IMR-90 (cell line): ENCODE data around the gene BRD1. TPM values are rescaled to one million over a fixed set of nuclear protein-coding genes. Genes with fewer than 3 reads are reported as not detected.

Experiments
- ATAC-seq: fragments of 200-7000 bp; cut with Tn5 transposase; 2 replicates; pipeline ENCODE4 v1.9.1; 2020; ENCODE audit warnings: low read depth, mild to moderate bottlenecking, moderate library complexity
- BruUV-seq: library from RNA; stranded (reverse); fragments of 400-500 nt; replicated peaks from 2 replicates; lab custom pipeline; 2021; lab: Mats Ljungman, UMichigan
- CTCF ChIA-PET: fragments of 300-600 bp; formaldehyde crosslinking; extraction: SDS; loops from one replicate; lab custom pipeline; 2021; ENCODE audit warnings: antibody characterized with exemption; lab: Yijun Ruan, JAX
- POLR2A ChIA-PET: fragments of 300-600 bp; sonication (Branson Sonifier 250); formaldehyde crosslinking; loops from one replicate; lab custom pipeline; 2022; ENCODE audit warnings: antibody characterized with exemption; ENCODE audit not compliant: unreplicated experiment; lab: Charles Lee
- DNase-seq: peaks from one replicate; pipeline ENCODE4 v3.0.0; 2013
- H2AFZ ChIP-seq: replicated peaks from 2 replicates; pipeline ENCODE3; 2013; ENCODE audit warnings: low read length, mild to moderate bottlenecking; ENCODE audit not compliant: poor library complexity
- H2AK5ac ChIP-seq: 2 replicates; pipeline ENCODE4 v1.6.1; 2013; ENCODE audit warnings: low read depth, low read length, inconsistent platforms
- H2AK9ac ChIP-seq: replicated peaks from 2 replicates; pipeline ENCODE3; 2013; ENCODE audit warnings: mild to moderate bottlenecking, low read depth, low read length, moderate library complexity; ENCODE audit not compliant: poor library complexity
- H2BK120ac ChIP-seq: 2 replicates; pipeline ENCODE4 v1.6.1; 2013; ENCODE audit warnings: low read depth, low read length, inconsistent platforms
- H2BK15ac ChIP-seq: 3 replicates; pipeline ENCODE4 v1.6.1; 2013; ENCODE audit warnings: low read depth, low read length, inconsistent platforms
- H2BK20ac ChIP-seq: 2 replicates; pipeline ENCODE4 v1.6.1; 2013; ENCODE audit warnings: low read depth, mild to moderate bottlenecking, inconsistent platforms, low read length, moderate library complexity
- H2BK5ac ChIP-seq: 2 replicates; pipeline ENCODE4 v1.6.1; 2013; ENCODE audit warnings: mild to moderate bottlenecking, low read depth, low read length, inconsistent platforms; ENCODE audit not compliant: poor library complexity, severe bottlenecking
- H3K14ac ChIP-seq: replicated peaks from 2 replicates; pipeline ENCODE4 v1.6.1; 2013; ENCODE audit warnings: low read depth, low read length, inconsistent platforms
- H3K18ac ChIP-seq: 2 replicates; pipeline ENCODE4 v1.6.1; 2013; ENCODE audit warnings: low read depth, low read length, control low read depth
- H3K23ac ChIP-seq: 2 replicates; pipeline ENCODE4 v1.6.1; 2013; ENCODE audit warnings: low read depth, low read length, inconsistent platforms
- H3K27ac ChIP-seq: 2 replicates; pipeline ENCODE4 v1.5.1; 2013; ENCODE audit warnings: mild to moderate bottlenecking, control low read depth, low read length; ENCODE audit not compliant: insufficient read depth
- H3K27me3 ChIP-seq: 2 replicates; pipeline ENCODE4 v1.6.1; 2013; ENCODE audit warnings: low read length; ENCODE audit not compliant: control insufficient read depth, insufficient read depth
- H3K36me3 ChIP-seq: 2 replicates; pipeline ENCODE4 v1.6.1; 2013; ENCODE audit warnings: low read length, mixed read lengths; ENCODE audit not compliant: control insufficient read depth, insufficient read depth
- H3K4ac ChIP-seq: 2 replicates; pipeline ENCODE4 v1.6.1; 2013; ENCODE audit warnings: low read depth, low read length, inconsistent platforms
- H3K4me1 ChIP-seq: 2 replicates; pipeline ENCODE4 v1.6.1; 2013; ENCODE audit warnings: low read length, mixed read lengths; ENCODE audit not compliant: control insufficient read depth, insufficient read depth
- H3K4me2 ChIP-seq: 2 replicates; pipeline ENCODE4 v1.6.1; 2013; ENCODE audit warnings: low read depth, mild to moderate bottlenecking, control low read depth, low read length, moderate library complexity
- H3K4me3 ChIP-seq: 2 replicates; pipeline ENCODE4 v1.5.1; 2013; ENCODE audit warnings: low read depth, mild to moderate bottlenecking, control low read depth, low read length, moderate library complexity; ENCODE audit not compliant: insufficient read depth
- H3K56ac ChIP-seq: 2 replicates; pipeline ENCODE4 v1.6.1; 2013; ENCODE audit warnings: low read length, inconsistent platforms; ENCODE audit not compliant: insufficient read depth; ENCODE audit errors: extremely low read depth
- H3K79me1 ChIP-seq, 2 experiments: 2 replicates each; pipeline ENCODE4 v1.6.1; 2013; ENCODE audit warnings: low read length in 2 of 2, inconsistent platforms in 1 of 2, low read depth in 1 of 2
- H3K9ac ChIP-seq: 2 replicates; pipeline ENCODE4 v1.6.1; 2013; ENCODE audit warnings: low read depth, low read length, control low read depth
- H3K9me1 ChIP-seq: 2 replicates; pipeline ENCODE4 v1.6.1; 2013; ENCODE audit warnings: low read length, inconsistent platforms; ENCODE audit not compliant: insufficient read depth
- H3K9me3 ChIP-seq: 2 replicates; pipeline ENCODE4 v1.6.1; 2013; ENCODE audit warnings: low read length; ENCODE audit not compliant: control insufficient read depth, insufficient read depth
- H4K20me1 ChIP-seq: 2 replicates; pipeline ENCODE4 v1.6.1; 2013; ENCODE audit warnings: low read length, inconsistent platforms; ENCODE audit not compliant: insufficient read depth
- H4K5ac ChIP-seq: 2 replicates; pipeline ENCODE4 v1.6.1; 2013; ENCODE audit warnings: mild to moderate bottlenecking, low read depth, low read length, control low read depth
- H4K8ac ChIP-seq, 2 experiments: 2 replicates each; pipeline ENCODE4 v1.6.1; 2013; ENCODE audit warnings: low read depth in 2 of 2, low read length in 2 of 2, control low read depth in 1 of 2, inconsistent platforms in 1 of 2
- H4K91ac ChIP-seq: 2 replicates; pipeline ENCODE4 v1.6.1; 2013; ENCODE audit warnings: low read depth, low read length, inconsistent platforms; ENCODE audit not compliant: insufficient read depth
- MAFK ChIP-seq: IDR thresholded peaks from 2 replicates; pipeline ENCODE4 v1.6.1; 2012; ENCODE audit warnings: low read depth, low read length, improper control_type of control experiment
- whole genome bisulfite sequencing, 2 experiments: methylation state at CpG; one replicate each; pipeline versions ENCODE4 v1.1.5 to v1.1.7; 2013; ENCODE audit warnings: missing lambda C conversion rate in 2 of 2; ENCODE audit not compliant: insufficient read length in 1 of 2; ENCODE audit errors: extremely low coverage in 2 of 2; 5-methylcytosine and 5-hydroxymethylcytosine counted together
- dilution Hi-C: fragments of 300-500 bp; cut with HindIII; formaldehyde crosslinking; loops from one replicate; pipeline ENCODE4 v1.14.3; 2018; ENCODE audit warnings: low sequenced_read_pairs; ENCODE audit not compliant: unreplicated experiment
- in situ Hi-C: fragments of 300-500 bp; cut with MboI; formaldehyde crosslinking; loops from 3 replicates; pipeline ENCODE4 v1.14.3; 2019; ENCODE audit warnings: low sequenced_read_pairs, inconsistent platforms, mixed read lengths
- intact Hi-C: fragments of 100-400 bp; cut with micrococcal nuclease; formaldehyde crosslinking; loops from 2 replicates; pipeline ENCODE4 v1.10.0; 2022
- polyA plus RNA-seq, 3 experiments: library from polyadenylated mRNA; depleted of rRNA; stranded (reverse); fragments of >200 nt; gene quantifications; 2 replicates each; pipeline ENCODE4 v1.2.3, GENCODE V29; 2012; ENCODE audit warnings: low replicate concordance in 1 of 3
- total RNA-seq: library from RNA; depleted of rRNA; stranded (reverse); fragments of >200 nt; gene quantifications from 2 replicates; pipeline ENCODE4 v1.2.3, GENCODE V29; 2012
- TF ChIP-seq, protein P1 (sequence below): fragments of 150-350 bp; IDR thresholded peaks from 2 replicates; pipeline ENCODE4 v1.6.1; 2016; ENCODE audit warnings: low read depth, mild to moderate bottlenecking, low read length, moderate library complexity, borderline replicate concordance

Gene BRD1
- total and polyA plus RNA-seq, 2 of the 4 experiments (the other 2 are of a cell fraction): 10.0 to 10.6 TPM

DNA sequence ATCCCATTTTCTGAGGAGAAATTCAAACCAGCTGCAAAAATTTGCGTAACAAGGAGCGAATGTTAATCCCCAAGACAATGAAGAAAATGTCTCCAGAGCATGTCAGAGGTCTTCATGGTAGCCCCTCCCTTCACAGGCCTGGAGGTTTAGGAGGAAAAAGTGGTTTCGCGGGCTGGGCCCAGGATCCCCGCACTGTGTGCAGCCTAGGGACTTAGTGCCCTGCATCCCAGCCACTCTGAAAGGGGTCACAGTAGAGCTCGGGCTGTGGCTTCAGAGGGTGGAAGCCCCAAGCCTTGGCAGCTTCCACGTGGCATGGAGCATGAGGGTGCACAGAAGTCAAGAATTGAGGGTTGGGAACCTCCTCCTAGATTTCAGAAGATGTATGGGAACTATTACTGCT is 87.4 kb downstream of the BRD1 start:
- Histone ChIP-seq H4K8ac (no peak overlapping the region), H3K14ac (no peak overlapping the region), H3K9ac (no peak overlapping the region), H3K4me2 (no peak overlapping the region), H2BK5ac (no peak overlapping the region), H3K23ac (no peak overlapping the region), H3K18ac (no peak overlapping the region), H2AFZ (no peak overlapping the region), H2BK120ac (no peak overlapping the region), H3K9me3 (no peaks in the 10 kb centered on the region), H4K5ac (no peak overlapping the region), H2BK15ac (no peak overlapping the region), H2BK20ac (no peak overlapping the region), H3K36me3 (no peaks in the 10 kb centered on the region), H3K56ac (no peak overlapping the region), H3K4me1 (no peaks in the 10 kb centered on the region), H4K91ac (no peak overlapping the region), H2AK9ac (no peak overlapping the region), H3K27me3 (no peaks in the 10 kb centered on the region), H3K9me1 (no peaks in the 10 kb centered on the region), H4K20me1 (no peaks in the 10 kb centered on the region), H3K4ac (no peak overlapping the region), H3K79me1 (no peaks in the 10 kb centered on the region), H2AK5ac (no peak overlapping the region), H3K27ac (no peak overlapping the region), H3K4me3 (no peak overlapping the region)
- intact Hi-C loops: no loop called here
- POLR2A ChIA-PET: no interaction called here
- dilution Hi-C loops: no loop called here
- TF ChIP-seq, protein P1, sequence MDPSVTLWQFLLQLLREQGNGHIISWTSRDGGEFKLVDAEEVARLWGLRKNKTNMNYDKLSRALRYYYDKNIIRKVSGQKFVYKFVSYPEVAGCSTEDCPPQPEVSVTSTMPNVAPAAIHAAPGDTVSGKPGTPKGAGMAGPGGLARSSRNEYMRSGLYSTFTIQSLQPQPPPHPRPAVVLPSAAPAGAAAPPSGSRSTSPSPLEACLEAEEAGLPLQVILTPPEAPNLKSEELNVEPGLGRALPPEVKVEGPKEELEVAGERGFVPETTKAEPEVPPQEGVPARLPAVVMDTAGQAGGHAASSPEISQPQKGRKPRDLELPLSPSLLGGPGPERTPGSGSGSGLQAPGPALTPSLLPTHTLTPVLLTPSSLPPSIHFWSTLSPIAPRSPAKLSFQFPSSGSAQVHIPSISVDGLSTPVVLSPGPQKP: no peak
- no peak for TF ChIP-seq MAFK
- 29% methylated on average over 1 of the region's 7 CpGs; no CpG with 5 or more reads in 1 of the 2 experiments for WGBS, 2 experiments
- DNase-seq (no peak), ATAC-seq (no peak)
- CTCF ChIA-PET: no interaction called here
- in situ Hi-C loops: no loop called here
- no TSS peak for BruUV-seq
